DMS153 (cell line): ENCODE data around the gene HSD17B11.
"Not testable (repeated sequence)": the region's sequence is repeated elsewhere in the genome, so short reads cannot be mapped to it uniquely, and the experiment has no call there.

ENCODE experiments used
- DNase-seq: peaks from one replicate; lab custom pipeline; 2025; lab: John Stamatoyannopoulos, UW

Gene HSD17B11

DNA sequence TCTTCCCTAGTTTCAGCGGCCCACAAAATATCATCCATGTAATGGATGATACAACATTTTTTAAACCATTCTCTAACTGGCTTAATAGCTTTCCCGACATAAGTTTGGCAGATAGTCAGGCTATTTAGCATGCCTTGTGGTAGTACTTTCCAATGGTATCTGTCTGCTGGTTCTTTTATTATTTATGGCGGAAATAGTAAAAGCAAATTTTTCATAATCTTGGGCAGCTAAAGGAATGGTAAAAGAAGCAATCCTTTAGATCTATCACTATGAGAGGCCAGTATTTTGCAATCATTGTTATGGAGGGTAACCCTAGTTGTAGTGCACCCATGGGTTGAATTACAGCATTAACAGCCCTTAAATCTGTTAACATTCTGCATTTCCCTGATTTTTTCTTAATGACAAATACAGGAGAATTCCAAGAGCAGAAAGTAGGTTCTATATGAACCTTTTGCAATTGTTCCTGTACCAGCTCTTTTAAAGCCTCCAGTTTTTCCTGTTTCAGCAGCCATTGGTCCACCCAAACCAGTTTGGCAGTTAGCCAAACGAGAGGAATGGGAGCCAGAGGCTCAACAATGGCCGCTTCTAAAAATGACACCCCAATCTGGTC, 14.3 kb upstream of the HSD17B11 start:
- DNase-seq = no peak

- not testable (repeated sequence) for DNase-seq
These were observed 12.7 kb upstream of the HSD17B11 start for GRCh38 chr4:87403732-87404131.

GRCh38 chr4:87399954-87400353, 9.0 kb upstream of the HSD17B11 start:
- no peak for DNase-seq

DNA sequence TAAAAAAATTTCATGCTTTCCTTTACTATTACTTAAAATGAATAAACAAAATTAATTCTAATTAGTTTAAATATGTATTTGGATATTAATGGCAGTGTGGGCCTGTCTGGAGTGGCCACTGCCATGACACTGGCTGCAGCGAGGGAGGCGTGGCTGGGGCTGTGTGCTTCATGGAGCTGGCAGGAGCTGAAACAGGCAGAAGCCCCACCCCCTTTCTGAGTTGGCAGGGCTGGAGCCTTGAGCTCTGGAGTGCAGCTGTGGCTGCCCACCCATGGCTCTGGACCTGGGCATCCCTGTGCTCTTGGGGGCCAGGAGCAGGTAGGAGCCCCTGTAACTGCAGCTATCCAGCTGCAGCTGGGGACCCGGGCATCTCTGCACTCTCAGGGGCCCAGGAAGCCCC, 8.2 kb upstream of the HSD17B11 start:
- no peak for DNase-seq

GRCh38 chr4:87395851-87396250, 4.9 kb upstream of the HSD17B11 start:
- DNase-seq = not testable (repeated sequence)

- not testable (repeated sequence) for DNase-seq
These were observed 4.1 kb upstream of the HSD17B11 start for GRCh38 chr4:87395073-87395472.

DNA sequence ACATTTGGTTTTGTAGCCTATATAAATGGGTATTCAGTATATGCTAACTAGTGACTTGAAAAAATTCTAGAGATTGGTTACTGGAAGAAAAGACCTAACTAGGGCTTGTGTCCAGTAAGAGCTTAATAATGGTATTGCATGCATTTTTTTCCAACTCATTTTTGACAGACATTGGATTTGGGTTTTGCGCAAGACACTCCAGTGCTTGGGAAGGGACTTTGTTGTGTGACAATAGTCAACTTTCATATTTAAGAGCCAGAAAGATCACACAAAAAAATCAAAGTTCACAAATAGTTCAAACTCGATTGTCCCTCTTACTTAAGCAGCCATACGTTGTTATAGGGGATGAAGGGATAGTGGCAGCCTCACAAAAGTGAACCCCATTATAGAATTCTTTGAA, 1.2 kb upstream of the HSD17B11 start:
- DNase-seq = no peak

DNA sequence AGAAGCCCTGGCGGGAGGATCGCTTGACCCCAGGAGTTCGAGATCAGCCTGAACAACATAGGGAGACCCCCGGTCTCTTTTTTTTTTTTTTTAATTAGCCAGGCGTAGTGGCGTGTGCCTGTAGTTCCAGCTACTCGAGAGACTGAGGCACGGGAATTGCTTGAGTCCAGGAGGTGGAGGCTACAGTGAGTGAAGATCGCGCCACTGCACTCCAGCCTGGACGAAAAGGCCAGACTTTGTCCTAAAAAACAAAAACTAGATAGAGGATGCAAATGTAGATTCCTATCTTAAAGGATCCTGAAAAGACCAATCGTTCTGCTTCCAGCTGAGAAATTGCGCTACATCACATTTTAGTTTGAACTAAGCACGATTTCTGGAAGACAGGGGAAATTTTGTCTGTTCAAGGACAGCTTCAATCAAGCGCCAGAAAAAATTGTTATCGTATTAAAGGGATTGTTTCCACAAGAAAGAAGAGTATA, 627 bp upstream of the HSD17B11 start:
- no peak for DNase-seq

GRCh38 chr4:87390551-87390890, 467 bp downstream of the HSD17B11 start:
- no peak for DNase-seq

- DNase-seq = not testable (repeated sequence)
These were observed 933 bp downstream of the HSD17B11 start for GRCh38 chr4:87390055-87390454.

DNA sequence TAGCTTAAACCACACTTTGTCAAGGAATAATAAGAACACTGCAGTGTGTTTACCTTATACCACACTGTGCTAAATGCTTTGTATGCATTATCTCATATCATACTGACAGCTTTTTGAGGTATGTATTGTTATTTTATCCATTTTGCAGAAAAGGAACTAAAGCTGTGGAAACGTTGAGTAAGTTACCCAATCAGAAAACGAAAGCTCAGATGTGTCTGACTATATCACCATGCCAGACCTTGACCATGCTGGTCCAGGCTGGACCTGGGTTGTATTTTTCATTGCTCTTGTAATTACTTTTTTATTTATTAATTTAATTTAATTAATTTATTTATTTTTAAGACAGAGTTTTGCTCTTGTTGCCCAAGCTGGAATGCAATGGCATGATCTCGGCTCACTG, 2.1 kb downstream of the HSD17B11 start:
- DNase-seq = no peak

- no peak for DNase-seq
These were observed 3.8 kb downstream of the HSD17B11 start for GRCh38 chr4:87387237-87387636.

GRCh38 chr4:87384466-87385132, 6.4 kb downstream of the HSD17B11 start:
- not testable (repeated sequence) for DNase-seq

DNA sequence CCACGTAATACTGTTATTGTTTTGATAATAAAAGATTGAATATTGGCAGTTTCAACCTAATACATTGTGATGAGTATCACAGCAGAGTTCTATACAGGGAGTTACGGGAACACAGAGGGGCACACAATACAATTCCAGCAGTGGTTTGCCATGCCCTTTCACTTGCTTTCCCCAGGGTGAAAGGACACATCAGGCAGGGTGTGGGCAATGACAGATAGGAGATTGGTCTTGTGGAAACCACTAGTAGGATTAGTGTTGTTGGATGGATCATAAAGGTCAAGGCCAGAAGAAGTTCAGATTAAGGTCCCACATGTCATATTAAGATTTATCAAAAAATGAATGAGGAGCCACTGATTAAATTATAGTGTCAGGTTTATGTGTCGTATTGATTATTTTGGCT, 8.1 kb downstream of the HSD17B11 start:
- no peak for DNase-seq

GRCh38 chr4:87382116-87382515, 8.9 kb downstream of the HSD17B11 start:
- no peak for DNase-seq

DNA sequence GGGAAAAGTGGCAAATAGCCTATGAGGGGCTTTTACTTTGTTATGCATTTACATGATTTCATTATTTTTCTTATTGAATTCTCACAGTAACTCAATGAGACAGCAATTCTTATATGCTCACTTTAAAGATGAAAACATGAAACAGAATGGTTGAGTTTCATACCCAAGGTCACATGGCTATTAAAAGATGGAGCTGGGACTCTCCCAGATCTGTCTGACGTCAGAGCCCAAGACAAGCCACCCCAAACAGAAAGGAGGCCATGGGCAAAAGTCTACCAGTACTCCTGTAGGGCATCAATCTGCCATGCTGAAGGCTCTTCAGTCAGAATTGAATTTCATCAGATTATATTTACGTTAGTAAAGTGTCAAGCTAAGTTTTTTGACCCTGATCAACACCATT, 13.2 kb downstream of the HSD17B11 start:
- DNase-seq = no peak

DNA sequence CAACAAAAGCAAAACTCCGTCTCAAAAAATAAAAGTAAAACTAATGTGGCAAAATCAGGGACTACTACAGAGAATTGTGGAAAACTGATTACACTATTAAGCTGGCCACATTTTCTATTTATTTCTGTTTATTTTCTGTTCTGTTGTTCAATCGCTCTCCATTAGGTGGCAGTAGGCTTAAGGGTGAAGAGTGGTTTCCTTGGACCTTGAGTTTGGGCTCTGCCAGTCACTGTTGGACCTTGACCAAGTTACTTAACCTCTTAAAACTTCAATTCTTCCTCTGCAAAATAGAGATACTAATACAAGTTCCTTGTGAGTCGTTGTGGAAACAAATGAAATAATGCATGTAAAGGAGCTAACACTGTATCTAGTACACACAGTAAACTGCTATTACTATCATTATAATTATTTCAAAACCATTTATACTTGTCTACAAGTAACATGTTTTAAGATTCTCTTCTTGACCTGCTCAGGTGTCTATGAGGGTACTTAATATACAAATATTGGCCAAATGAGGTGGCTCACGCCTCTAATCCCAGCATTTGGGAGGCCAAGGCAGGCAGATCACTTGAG, 15.2 kb downstream of the HSD17B11 start:
- DNase-seq = no peak

DNA sequence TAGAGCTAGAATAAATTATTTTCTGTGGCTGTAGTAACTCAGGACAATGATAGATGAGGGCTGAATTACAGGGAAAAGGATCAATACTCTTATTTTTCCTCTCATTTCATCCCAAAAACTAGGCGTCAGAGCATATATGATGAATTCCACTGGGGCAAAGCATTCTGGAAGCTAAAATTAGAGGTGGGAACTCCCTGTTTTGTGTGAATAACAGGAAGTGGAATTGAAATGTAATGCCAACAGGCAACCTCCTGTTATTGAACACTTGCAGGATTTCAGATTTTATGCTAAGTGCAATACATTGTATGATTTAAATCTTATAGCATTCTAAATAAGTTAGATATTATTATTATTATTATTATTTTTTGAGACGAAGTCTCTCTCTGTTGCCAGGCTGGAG, 20.9 kb downstream of the HSD17B11 start:
- DNase-seq = no peak

- DNase-seq = no peak
These were observed 24.3 kb downstream of the HSD17B11 start for GRCh38 chr4:87366521-87367162.

GRCh38 chr4:87365348-87365747, 25.6 kb downstream of the HSD17B11 start:
- DNase-seq = no peak

DNA sequence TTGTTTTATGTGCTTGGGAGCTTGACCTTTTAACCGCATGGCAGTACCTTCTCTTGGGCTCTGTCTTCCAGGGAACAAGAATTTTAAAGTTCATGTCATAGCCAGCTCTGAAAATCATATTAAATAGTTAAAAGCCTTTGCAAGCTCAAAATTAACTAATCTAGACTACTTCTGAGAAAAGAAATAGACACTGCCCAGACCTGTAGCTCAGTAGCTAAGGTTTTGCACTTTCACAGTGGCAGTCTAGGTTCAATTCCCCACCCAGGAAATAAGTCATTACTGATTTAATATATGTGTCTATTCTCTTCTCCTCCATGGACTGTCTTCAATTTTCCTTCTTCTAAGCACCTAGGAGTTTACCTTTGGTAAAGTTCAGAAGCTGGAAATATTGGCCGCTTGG, 27.4 kb downstream of the HSD17B11 start:
- no peak for DNase-seq

DNA sequence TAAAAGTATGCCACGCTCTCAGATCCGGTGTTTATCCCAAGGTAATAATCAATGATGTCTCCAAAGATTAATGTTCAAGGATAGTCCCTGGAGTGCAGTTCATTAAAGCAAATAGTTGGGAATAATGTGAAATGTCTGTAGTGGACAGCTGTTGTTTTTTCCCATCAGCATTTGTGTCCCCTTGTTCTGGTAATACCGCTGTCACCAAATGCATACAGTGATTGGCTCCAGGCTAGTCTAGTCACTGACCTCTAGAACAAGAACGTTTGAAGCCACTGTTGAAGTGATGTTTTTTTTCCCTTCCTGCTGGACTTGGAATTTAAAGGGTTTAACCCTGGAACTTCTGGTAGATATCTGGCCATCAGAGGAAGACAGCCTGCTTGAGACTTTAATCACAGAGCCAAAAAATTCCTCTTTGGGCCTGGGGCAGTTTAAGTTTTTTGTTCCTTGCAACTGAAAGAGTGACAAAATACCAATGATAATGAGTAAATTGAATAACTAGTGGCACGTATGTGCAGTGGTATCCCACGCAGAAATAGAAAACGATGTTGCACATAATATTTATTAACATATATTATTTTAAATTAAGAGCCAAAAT, 30.6 kb downstream of the HSD17B11 start:
- no peak for DNase-seq

DNA sequence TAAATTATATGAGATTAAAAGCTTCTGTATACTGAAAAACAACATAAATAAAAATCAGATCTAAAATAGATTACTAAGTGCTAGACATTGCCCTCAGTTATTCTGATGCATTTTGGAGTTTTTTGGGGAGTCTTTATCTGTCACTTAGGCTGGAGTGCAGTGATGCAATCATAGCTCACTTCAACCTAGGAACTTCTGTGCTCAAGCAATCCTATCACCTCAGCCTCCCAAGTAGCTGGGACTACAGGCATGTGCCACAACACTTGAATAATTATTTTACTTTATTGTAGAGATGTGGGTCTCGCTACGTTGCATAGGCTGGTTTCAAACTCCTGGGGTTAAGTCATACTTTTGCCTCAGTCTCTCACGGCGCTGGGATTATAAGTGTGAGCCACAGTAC, 31.7 kb downstream of the HSD17B11 start:
- no peak for DNase-seq
